Measurements from ENCODE around the gene NPIPB8.

GRCh38 chr16:28617874-28618273 lies 20.0 kb upstream of the NPIPB8 start:
- TF ChIP-seq CTCF (conservative IDR thresholded peaks at IDR 0.05) (no peak), EZH2 (IDR thresholded peaks at IDR 0.05; ENCODE audit: low read depth) (no peak)

All from PC-9 (cell line).